Measurements from ENCODE around the gene AFAP1.

The AFAP1 gene

DNA sequence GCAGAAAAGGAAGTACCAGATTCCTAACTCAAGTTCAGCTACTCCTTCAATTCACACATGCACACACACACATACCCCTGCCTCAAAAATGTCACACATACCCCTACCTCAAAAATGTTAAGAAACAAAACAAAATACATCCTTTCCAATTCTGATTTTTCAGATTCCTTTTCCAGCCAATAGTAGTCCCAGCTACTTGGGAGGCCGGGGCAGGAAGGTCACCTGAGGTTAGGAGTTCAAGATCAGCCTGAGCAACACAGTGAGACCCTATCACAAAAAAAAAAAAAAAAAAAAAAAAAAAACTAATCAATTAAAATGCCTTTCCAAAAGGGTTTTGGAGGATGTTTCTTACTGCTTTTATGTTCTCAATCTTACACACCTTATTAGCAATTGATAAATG lies 138.0 kb downstream of the AFAP1 start:
- DNase-seq: no peak

DNA sequence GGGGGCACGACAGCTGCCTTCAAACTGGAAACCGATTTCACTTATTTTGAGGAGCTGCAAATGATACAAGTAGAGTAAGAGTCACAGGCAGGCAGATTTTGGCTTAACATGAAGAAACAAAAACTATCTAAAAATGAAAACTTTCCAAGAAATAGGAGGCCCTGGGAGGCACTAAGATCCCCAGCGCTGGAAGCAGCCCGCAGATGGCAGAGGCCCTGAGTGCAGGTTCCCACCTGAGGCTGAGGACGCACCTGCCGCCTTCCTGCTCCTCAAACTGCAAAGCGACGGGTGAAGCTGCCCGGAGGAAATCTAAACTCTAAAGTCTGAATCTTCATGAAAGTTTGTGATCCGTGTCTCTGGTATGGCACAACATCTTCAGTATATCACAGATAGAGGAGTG lies 138.7 kb downstream of the AFAP1 start:
- no peak for DNase-seq

DNA sequence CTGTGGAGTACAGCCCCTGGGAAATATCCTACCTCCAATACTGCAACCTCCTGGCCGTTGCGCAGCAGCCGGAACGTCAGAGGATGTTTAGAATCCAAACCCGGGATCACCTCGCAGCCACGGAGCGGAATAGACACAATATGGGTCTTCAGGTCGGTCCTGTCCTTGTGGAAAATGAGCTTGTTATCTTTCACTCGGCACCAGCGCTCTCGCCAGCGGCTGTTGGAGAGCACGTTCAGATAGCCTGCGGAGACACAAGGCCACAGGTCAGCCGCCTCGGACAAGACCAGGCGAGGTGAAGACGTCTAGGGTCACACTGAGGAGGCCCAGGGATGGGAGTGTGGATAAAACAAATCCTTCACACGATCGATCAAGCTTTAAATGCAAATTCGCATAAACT lies 139.3 kb downstream of the AFAP1 start:
- DNase-seq: no peak

DNA sequence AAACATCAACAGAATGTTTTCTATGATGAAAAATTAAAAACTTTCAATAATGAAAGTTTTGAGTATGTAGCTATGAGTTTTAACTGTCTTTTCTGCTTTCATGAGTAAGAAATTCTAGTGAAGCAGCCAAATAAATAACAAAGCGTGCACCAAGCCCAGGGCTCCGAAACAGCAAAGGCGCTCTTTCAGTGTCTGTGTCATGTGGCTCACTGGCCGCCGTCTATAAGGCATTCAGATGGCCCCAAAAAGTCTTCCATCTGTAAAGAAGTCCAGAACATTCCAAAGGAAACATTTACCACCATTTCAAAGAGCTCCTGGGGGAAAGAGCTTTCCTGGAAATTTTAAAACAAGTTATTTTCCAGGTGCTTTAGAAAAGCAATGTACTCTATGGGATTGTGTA lies 139.9 kb downstream of the AFAP1 start:
- no peak for DNase-seq

DNA sequence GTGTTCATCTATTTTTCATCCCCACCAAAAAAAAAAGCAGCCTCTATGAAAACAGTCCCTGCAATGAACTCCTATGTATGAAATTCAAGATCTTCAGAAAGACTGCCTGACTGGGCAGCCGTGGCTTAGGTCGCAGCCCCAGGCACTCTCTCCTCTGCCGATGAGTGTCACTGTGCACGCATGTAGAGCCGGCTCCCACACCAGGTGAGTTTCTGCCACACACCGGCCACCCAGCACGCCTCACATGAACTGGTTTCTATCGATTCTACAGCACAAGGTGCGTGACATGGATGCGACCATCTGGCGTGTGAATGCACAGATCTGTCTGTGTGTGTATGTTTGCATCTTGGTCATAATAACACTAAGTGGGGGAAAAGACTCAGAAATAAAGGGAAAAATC lies 140.4 kb downstream of the AFAP1 start:
- DNase-seq: no peak

DNA sequence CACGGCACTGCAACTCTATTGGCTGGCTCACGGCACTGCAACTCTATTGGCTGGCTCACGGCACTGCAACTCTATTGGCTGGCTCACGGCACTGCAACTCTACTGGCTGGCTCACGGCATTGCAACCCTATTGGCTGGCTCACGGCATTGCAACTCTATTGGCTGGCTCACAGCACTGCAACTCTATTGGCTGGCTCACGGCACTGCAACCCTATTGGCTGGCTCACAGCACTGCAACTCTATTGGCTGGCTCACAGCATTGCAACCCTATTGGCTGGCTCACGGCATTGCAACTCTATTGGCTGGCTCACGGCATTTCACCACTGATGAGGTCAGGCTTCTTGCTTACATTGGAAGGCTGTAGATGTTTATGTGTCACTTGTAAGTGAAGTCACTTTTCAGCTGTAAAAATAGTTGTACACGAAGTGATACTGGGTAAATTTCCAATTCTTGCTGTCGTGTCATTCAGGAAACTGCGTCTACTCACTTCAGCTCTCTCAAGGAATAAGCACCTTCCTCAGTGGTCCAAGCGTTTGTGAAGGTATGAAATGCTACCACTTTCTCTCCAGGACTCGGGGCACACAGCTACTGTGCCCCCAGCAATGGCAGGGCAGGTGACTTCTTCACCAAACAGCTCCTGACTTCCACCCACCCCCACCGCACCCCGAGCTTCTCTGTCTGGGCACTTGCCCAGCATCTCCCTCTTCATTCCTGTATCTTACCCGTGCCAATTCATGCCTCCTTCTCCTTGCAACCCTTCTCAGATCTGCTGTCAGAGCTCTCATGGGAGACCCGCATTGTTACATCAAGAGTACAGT lies 141.3 kb downstream of the AFAP1 start:
- no peak for DNase-seq

DNA sequence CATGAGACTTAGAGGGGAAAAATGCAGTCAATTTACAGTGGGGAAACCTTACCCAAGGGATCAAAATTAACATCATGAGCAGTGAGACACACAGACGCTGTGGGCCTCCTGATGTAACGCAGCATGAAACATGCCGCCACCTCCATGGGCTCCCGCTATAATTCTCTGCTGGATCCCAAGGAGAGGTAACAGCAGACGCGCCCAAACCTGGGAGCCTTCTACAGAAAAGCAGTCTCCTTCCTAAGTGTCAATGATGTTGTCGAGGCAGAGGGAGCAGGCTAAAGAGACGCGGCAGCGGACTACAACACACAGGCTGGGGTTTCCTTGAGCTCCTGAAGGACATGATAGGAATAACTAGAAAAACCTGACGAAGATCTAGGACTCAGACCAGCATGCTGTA lies 142.3 kb downstream of the AFAP1 start:
- no peak for DNase-seq

DNA sequence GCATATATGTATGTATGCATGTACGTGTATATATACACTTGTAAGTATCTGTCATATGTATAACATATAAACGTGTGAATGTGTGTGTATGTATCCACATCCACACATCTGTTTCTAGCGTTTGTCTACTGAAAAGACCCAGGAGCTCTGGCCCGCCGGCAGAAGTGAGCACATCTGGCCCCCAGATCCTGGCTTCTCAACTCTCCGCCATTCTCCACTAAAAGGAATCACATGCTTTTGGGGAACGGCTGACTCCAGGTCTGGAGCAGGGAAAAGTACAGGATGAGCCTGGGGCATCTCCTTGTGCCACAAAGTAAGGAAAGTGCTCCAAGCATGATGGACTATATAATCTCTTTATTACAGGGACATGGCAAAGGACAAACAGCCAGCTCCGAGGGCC lies 143.7 kb downstream of the AFAP1 start:
- DNase-seq: no peak

DNA sequence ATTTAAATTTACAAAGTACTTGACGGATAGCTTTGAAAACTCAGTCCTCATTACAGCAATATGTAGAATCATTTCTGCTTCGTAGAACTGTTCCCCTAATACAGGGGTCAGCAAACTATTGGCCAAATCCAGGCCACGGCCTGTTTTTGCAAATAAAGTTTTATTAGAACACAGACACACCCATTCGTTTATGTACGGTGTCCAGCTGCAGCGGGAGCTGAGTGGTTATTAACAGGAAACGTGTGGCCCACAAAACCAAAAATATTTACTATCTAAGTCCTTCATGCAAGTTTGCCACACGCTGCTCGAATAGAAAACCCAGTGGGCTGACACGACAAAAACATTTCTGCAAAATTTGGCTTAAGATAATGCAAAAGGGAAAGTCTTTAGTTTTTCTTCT lies 146.5 kb downstream of the AFAP1 start:
- DNase-seq: no peak

DNA sequence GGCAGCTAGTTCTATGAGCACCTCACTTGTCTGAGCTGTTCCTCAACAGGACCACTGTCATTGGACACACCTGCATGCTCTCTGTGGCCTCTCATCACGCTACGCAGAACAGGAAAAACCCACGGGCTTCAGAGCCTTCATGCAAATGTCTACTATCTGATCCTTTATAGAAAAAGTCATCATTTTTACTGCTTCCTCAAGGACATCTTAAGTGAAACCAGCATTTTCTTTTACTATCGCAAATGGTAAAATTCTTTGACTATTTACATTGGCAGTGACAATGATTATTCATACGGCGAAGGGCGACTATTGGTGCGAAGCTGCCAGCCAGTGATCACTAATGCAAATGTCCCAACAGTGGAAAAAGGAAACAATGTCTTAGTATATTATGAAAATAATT lies 147.0 kb downstream of the AFAP1 start:
- no peak for DNase-seq

DNA sequence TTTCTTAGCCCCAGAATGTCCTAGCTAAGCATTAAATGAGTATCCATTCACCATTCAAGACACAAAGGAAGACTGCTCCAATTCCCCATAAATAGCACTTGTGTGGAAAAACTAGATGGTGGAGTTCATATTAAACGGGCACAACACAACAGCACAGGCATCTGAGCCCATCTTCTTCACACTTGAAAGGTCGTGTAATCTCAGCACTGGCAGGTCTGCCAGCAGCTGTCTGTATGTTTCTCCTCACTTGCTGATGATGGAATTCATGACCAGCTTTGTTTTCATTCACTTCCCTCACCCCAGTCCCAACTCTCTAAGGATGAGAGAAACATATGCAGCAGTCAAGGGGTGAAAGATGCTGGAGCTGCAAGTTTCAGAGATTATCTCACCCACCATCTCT lies 148.7 kb downstream of the AFAP1 start:
- no peak for DNase-seq

DNA sequence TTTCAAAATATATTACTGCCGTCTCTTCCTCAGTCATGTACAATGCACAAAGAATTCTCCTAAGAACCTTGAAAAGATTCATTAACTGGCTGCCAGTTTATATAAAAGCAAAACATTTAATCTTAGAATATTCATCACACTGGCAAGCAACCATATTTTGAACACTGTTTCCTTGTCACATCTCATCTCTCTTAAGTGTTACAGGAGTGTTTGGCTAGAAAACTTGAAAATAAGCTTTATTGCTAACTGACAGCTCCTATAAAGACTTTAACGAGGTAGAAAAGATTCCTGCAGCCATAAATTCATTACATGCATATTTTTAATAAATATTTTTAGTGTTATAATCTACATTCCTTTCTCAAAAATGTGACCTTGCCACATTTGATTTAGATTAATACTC lies 149.6 kb downstream of the AFAP1 start:
- no peak for DNase-seq

DNA sequence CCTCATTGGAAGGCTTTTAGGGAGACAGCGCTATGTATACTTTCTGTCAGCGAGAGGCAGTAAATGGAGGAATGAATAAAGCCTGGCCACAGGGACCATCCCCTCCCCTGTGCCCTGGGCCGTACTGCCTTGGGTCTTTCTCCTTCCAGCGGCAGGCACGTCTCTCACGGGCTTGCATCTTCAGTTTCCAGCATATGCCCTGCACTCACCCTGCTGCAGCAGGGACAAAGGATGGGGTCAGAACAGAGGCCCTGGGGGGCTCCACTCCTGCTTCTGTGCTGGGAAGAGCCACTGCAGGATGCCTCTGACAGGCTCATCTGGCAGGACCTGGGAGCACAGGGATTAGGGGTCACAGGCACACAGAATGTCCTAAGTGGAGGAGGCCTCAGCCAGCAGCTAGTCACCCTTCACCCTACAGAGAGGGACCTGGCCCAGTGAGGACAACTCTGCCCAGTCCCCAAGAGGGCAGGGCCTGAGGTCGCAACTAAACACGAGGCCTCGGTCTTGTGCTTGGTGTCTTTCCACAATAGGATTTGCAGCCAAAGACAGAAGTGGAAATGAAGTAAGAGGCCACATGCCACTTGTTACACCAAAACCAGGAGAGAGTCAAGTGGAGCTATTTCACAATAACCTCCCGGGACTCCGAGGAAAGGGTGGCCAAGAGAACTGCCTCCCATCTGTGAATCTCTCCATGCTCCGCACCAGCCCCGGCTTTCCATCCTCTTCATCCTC lies 150.8 kb downstream of the AFAP1 start:
- no peak for DNase-seq

DNA sequence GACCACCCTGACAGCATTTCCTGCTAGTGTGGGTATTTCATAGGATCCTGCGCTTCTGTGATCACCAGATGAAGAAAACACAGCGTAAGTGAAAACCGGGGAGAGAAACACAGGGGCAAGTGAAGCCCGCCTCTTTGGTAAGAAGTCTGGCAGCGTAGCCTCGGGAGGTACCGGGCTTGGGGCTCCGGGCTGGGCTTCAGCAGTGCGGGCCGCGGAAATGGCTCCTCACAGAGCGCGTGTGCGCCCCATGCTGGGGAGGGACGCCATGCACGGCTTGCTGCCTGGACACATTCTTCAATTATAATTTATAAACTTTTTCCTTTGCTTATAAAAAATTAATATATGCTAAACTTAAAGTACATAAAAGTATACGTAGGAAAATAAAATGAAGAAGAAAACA lies 151.5 kb downstream of the AFAP1 start:
- DNase-seq: no peak

DNA sequence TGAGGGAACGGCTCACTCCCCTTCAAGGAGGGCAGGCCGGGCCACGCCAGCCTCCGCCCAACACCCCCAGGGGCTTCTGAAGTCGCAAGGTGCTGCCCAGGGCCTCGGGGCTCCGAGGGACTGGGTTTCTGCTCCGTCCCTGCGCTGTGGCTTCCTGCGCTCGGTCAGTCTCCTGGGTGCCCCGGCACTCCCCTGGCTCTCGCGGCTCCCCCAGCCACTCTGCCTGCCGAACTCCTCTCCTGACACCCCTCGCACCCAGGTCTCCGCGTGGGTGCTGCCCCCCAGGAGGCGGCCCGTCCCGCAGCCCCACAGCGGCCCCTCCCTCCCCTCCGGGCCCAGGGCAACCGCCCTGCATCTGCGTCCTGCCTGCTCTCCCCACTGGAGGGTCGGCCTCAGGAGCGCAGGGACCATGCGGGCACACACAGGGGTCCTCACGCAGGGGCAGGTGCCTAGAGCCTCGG lies 151.9 kb downstream of the AFAP1 start:
- no peak for DNase-seq

DNA sequence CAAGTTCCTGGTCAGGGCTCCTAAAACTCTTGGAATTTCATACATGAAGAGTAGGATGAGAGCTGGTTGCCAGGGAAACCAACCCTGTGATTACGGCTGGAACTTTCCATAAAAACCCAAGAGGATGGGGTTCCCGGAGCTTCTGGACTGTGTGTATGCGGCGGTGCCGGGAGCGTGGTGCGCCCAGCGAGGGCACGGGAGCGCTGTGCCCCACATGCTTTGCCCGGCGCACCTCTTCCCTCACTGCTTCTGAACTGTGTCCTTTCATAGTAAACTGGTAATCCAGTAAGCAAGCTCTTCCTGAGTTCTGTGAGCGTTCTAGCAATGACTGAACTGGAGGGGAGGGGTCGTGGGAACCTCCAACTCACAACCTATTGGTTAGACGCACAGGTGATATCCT lies 152.6 kb downstream of the AFAP1 start:
- no peak for DNase-seq

DNA sequence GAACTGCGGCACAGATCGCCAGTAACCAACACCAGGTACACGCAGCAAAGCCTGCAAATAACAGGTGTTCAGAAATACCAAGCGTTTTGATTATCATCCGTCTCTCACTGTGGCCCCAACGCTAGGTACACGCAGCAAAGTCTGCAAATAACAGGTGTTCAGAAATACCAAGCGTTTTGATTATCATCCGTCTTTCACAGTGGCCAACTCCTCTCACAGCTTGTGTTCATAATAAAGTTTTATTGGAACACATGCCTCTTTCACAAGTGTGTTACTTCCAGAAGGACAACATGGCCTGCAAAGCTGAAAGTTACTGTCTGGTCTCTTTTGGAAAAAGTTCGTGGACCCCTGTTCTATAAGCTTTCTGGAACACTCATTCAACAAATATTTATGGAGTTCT lies 153.1 kb downstream of the AFAP1 start:
- no peak for DNase-seq

DNA sequence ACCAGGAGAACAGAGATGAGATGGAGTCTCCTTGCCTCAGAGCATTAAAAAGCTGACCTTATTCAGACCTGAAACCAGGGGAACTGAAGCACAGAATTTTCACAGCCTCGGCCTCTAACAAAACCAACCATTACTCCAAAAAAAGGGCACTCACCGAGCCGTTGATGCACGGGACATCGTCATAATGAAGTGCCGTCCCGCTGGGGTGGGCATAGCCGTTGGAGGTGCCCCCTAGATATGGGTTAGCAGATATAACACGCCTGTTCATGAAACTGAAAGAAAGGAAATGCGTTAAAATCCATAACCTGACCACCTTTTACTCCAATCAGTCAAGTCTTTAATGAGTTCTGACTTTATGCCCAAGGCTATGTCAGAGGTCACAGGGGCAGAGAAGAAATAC lies 153.6 kb downstream of the AFAP1 start:
- DNase-seq: no peak

DNA sequence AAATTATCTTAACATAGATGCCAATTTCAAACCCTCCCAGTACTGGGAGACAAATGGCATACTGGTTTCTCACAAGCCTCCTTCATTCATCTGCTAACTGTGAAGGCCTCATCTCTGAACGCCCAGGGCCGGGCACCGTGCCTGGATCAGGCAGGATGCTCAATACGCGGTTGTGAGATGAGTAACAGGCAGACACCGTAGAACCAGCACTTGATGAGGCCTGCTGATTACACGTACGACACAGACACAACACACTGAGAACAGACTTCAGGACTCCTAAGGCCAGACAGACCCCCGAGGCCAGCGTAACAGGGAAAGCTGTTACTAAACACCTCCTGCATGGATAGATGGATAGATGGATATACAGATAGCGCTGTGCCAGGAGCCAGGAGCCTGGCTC lies 154.6 kb downstream of the AFAP1 start:
- DNase-seq: peak; percentile 74

DNA sequence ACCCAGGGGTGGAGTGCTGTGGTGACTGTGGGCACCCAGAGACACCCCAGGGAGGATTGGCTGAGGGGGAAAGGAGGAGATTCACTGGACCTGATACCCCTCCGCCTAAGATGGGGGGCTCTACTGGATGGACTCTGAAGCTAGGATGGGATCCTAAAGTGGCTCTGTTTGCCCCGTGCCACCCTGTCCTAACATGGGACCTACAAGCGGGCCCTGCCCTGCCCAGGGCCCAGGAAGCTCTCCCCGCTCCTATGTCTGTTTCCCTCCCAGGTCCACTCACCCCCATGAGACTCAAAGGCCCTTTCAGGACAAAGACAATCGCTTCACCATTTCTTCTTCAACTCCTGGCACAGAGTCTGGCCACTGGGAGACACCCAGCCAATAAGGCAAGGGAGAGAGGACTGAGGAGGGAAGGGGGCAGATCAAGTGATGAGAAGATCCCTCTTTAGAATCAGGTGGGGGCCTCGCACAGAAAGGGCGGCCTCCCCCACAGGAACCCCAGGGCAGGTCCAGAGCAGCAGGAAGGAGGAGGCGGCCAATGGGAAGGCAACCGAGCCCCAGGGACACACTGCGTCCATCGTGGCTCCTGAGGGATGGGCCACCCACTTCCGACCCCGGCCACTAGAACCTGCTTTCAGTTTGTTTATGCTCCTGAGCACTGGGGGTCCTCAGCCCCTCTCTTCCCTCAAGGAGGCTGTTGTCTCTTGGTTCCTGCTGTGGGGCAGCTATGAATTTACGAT lies 155.4 kb downstream of the AFAP1 start:
- DNase-seq: no peak

DNA sequence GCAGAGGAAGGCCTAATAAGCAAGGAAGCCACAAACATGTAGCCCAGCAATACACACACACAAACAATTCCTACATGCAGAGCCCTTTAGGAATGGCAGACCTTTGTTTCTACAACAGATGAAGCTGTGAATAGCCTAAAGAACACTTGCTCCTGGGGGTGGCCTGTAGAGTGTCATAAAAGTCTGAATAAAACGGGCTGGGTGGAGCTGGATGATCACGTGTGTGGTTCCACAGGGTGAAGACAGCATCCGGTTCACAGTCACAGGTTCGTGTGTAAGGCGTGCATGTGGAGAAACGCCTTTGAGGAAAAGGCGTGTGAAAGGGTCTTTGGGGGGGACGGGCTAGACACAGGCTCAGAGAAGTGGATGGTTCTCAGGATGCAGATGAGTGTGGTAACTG lies 156.1 kb downstream of the AFAP1 start:
- DNase-seq: no peak

DNA sequence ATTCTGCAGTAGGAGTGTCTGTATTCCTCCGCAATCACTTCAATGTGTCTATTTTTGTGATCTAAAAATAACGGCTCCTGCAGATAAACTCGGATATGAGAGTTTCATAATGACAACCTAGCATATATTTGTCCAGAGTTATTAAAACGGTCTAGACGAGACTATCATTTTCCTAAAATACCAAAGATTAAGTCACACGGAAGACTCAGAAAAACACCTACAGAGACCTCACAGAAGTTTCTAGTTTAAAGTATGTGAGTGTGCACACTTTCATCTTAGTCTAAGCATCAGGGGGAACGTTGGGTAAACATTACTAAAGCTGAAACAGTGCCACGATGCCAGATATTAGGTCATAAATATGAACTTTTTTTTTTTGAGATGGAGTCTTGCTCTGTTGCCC lies 156.9 kb downstream of the AFAP1 start:
- DNase-seq: peak; percentile 38

DNA sequence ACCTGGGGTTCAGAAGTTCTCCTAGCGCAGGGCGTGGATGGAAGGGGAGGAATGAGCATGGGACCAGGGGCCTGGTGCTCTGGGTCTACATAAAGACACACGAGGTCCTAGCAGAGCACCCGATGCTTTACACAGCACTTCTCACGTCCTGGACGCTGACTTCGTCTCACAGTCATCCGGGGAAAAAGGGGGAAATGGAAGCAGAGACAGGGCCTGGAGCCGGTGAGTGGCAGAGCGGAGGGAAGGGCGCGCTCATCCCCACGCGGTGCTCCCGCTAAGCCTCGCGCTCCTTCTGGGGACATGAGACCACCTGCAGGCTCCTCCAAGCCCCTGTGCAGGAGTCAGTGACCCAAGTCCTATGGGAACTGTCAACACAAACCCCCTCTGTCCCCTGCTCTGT lies 157.7 kb downstream of the AFAP1 start:
- no peak for DNase-seq

DNA sequence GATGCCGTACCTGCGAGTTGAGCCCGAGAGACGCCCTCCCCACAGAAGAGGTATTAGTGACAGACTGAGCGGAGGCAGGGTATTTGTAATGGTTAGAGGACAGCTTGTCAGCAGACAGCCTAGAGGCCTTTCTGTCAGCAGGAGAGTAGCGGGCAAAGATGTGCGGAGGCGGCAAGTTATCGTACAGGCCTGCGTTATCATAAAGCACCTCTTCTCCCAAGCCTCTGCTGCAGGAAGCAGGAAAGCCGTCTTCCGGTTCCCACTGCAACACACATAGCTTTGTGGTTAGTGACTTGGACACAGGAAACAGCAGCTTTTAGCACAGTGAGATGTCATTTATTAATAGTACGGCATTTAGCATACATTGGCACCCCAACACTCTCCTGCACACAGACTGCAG lies 158.3 kb downstream of the AFAP1 start:
- no peak for DNase-seq

Data from activated CD4-positive, alpha-beta T cell treated with anti-CD3 and anti-CD28 coated beads, Interleukin-2, amount 50 U/mL, for 16 hours (primary cell).